Measurements from ENCODE around the gene PTPRN2.
"Not testable (repeated sequence)": the region's sequence is repeated elsewhere in the genome, so short reads cannot be mapped to it uniquely, and the experiment has no call there.

PTPRN2 gene

GRCh38 chr7:158192956-158193355 lies 394.7 kb downstream of the PTPRN2 start:
- no peak for FAIRE-seq

- FAIRE-seq: no peak
These were observed 395.3 kb downstream of the PTPRN2 start for GRCh38 chr7:158192184-158192835.

GRCh38 chr7:158191671-158192070 lies 396.0 kb downstream of the PTPRN2 start:
- no peak for FAIRE-seq

DNA sequence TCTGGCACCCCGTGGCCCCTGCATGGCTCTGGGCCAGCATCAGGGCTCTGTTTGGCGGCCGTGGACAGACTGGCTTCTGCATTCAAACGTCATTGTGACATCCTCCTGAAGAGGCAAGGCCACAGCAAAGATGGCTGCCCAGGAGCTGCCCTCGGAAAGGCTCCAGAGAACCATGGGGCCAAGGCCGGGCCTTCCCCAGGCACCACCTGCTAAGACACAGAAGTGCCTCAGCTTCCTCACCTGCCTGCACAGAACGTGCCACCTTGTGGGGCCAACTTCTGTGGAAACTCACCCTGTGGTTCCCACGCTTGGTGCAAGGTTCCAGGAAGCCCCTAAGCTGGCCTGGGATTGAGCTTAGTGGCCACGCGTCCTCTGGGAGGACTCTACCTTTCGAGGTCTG lies 396.9 kb downstream of the PTPRN2 start:
- FAIRE-seq: no peak

- FAIRE-seq: no peak
These were observed 398.9 kb downstream of the PTPRN2 start for GRCh38 chr7:158188676-158189075.

GRCh38 chr7:158187694-158187994 lies 400.0 kb downstream of the PTPRN2 start:
- no peak for FAIRE-seq

DNA sequence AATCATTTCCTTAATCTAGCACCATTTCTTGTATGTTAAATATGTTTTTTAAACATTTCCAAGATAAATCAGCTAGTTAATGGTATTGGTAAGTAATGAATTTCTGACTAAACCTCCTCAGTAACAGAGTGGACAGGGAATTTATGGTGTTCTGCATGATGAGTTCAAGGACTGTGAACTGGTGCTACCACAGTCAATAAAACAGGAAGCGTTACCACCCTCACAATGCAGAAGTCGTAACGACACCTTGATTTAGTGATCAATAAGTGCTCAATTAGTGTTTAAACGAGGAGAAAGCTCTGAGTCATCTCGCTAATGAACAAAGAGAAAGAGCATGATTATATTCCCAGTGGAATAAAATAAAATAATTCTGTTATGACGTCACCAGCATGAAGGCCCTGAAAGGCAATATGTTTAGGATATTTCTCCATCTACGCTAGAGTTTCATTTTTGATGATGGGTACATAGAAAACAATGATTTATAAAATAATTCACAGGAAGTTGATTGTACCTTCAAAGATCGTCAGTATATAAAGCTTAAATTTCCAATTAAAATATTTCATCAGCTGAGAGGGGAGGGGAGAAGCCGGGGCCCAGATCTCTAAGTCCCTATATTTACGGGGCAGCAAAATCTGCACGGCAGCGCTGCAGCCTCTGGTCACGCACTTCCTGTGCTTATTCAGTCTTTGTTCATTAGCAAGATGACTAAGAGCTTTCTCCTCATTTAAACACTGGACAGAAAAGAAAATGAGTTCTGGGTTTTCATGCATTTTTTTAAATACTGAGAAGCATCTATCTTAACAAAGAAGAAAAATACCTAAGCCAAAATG lies 400.5 kb downstream of the PTPRN2 start:
- peak; percentile 81 for FAIRE-seq

DNA sequence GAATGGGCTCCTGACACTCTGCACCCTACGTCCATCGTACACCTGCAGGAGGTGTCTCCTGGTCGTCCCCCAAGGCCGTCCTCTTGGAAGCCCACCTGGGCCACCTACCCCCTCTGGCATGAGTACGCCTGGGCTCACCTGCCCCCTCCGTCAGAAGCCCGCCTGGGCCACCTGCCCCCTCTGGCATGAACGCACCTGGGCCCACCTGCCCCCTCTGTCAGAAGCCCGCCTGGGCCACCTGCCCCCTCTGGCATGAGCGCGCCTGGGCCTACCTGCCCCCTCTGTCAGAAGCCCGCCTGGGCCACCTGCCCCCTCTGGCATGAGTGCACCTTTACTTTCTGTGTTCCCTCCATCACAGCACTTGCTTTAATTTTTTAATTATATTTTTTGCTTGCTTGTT lies 401.2 kb downstream of the PTPRN2 start:
- no peak for FAIRE-seq

- no peak for FAIRE-seq
These were observed 402.0 kb downstream of the PTPRN2 start for GRCh38 chr7:158185653-158186052.

- FAIRE-seq: no peak
These were observed 404.2 kb downstream of the PTPRN2 start for GRCh38 chr7:158183431-158183830.

DNA sequence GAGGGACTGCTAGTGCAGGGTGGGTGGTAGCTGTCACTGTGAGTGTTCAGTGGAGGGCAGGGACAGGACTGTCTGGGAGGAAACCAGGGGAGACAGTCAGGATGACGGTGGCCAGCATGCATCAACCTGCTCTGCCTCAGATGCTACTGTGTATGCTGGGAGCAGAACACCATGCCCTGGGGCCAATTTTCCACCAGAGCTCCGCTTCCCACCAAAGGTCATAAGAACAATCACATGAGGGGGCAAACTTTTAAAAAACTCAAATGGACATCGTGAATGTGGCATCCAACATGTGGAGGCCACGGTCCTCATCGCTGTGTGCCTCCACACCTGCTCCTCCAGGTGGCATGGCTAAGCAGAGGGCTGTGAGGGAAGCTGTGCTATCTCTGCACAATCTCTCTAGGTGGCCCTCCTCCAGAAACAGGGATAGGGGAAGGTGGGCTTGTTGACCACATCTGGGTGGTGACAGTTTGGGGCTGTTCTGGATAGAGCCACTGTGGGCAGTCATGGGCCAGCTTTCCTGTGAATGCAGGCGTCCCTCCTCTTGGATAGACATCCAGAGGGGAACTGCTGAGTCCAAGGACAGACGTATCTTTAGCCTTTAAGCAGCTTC lies 411.0 kb downstream of the PTPRN2 start:
- no peak for FAIRE-seq

DNA sequence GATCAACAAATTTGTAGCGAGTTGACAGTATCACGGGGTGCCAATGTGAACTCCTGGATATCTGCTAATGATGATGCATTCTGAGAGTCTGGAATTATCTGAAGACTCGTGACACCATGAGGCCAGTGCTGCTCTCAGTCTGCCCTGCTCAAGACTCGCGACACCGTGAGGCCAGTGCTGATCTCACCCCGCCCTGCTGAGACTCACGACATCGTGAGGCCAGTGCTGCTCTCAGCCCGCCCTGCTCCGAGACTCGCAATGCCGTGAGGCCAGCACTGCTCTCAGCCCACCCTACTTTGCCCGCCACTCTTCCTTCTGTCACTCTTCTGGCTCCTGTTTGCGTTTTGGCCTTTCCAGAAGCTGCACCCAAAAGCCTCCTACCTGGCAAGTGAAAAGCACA lies 411.8 kb downstream of the PTPRN2 start:
- no peak for FAIRE-seq

DNA sequence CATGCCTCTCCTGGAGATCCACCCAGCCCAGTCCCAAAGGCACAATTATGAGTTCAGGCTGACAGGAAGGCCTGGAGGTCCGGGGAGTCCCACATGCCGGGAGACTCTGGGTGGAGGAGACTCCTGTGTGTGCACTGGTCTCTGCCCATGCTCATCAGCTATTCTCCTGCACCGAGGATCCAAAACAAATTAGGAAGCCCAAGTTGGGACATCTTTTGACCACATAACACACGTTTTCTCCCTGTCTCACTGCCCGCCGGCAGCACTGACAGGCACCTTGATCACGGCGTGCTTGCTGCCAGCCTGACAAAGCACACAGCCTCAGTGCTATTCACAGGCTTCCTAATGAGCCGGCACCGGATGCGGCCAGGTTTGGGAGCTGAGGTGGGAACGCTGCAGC lies 412.7 kb downstream of the PTPRN2 start:
- no peak for FAIRE-seq

- no peak for FAIRE-seq
These were observed 420.2 kb downstream of the PTPRN2 start for GRCh38 chr7:158167373-158167772.

- FAIRE-seq: no peak
These were observed 421.0 kb downstream of the PTPRN2 start for GRCh38 chr7:158166386-158167340.

DNA sequence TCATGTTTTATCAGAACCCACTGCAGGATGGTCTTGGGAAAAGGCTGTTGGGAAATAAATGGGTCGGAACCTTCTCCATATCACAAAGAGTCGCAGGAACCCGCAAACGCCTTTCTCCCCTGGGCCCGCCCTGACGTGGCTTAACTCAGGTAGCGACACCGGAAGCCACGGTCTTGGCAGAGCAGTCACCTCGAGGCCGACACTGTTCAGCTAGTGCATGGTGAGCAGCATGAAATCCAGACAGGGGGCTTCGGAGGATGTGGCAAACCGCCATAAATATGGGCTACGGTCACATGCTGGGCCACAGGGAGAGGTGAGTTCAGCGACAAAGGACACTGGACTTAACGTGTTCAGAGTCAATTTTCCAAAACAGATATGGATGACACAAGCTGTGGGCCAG lies 421.9 kb downstream of the PTPRN2 start:
- no peak for FAIRE-seq

- FAIRE-seq: no peak
These were observed 423.2 kb downstream of the PTPRN2 start for GRCh38 chr7:158164101-158165095.

DNA sequence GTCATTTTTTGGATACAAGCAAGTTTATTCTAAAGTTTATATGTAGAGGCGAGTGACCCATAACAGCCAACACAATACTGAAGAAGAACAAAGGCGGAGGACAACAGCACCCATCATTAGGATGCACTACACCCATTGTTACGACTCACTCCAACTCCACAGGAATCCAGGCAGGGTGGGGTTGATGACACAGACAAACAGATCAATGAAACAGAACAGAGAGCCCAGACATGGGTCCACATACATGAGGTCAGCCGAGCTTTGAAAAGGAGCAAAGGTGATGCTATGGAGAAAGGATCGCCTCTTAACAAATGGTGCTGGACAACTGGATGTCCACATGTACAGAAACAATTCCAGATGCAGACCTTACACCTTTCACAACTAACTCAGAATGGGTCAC lies 426.4 kb downstream of the PTPRN2 start:
- no peak for FAIRE-seq

DNA sequence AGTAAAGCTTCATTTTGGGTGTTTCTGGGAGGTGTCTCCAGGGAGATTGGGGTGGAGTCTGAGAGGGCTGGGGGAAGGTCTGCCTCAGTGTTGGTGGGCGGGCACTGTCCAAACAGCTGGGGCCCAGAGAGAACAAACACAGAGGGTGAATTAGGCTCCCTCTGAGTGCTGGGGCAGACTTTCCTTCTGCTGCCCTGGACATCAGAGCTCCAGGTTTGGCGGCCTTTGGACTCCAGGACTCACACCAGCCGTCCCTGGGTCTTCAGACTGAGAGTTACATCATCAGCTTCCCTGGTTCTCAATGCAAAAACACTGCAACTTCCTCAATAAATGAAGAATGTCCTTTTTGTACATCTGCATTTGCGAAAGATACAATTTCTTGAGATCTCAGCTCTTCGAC lies 427.4 kb downstream of the PTPRN2 start:
- no peak for FAIRE-seq

GRCh38 chr7:158157460-158157859 lies 430.2 kb downstream of the PTPRN2 start:
- FAIRE-seq: no peak

DNA sequence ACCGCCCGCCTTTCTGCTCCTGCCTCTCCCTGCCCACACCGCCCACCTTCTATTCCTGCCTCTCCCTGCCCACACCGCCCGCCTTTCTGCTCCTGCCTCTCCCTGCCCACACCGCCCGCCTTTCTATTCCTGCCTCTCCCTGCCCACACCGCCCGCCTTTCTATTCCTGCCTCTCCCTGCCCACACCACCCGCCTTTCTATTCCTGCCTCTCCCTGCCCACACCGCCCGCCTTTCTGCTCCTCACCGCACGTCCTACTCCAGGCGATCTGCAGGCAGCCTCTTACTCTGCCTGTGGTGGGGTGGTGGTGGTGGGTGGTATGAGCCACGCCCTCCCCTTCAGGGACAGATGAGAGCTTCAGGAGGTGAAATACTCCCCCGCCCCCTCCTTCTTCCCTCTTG lies 436.4 kb downstream of the PTPRN2 start:
- not testable (repeated sequence) for FAIRE-seq

DNA sequence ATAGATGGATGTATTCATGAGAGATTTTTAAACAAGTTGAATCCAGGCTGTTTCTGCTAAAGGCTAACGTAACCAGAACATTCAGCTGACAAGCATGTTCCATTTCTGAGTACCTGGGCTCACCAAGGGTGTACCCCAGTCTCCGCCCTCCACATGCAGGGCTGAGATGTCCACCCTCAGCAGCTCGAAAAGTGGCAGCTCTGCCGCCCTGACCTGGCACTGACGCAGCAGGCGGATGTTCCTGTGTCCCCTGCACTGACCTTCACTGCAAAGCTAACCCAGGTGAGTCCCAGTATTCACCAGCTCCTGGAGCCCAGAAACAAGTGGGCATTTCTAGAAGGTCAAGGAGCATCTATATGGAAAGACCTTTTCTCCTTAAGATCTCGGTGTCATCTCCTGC lies 437.4 kb downstream of the PTPRN2 start:
- no peak for FAIRE-seq

All from islet of Langerhans (tissue), 1 donor.